GM12801 (cell line): ENCODE measurements around the gene CLDN25.

Experiments
- TF ChIP-seq, protein P1 (sequence below): IDR thresholded peaks from one replicate; pipeline ENCODE4 v1.5.1; 2011; ENCODE audit warnings: control low read depth; ENCODE audit not compliant: insufficient read length; ENCODE audit errors: extremely low read depth

The CLDN25 gene

GRCh38 chr11:113789675-113790320 is 10.2 kb downstream of the CLDN25 start:
- TF ChIP-seq, protein P1, sequence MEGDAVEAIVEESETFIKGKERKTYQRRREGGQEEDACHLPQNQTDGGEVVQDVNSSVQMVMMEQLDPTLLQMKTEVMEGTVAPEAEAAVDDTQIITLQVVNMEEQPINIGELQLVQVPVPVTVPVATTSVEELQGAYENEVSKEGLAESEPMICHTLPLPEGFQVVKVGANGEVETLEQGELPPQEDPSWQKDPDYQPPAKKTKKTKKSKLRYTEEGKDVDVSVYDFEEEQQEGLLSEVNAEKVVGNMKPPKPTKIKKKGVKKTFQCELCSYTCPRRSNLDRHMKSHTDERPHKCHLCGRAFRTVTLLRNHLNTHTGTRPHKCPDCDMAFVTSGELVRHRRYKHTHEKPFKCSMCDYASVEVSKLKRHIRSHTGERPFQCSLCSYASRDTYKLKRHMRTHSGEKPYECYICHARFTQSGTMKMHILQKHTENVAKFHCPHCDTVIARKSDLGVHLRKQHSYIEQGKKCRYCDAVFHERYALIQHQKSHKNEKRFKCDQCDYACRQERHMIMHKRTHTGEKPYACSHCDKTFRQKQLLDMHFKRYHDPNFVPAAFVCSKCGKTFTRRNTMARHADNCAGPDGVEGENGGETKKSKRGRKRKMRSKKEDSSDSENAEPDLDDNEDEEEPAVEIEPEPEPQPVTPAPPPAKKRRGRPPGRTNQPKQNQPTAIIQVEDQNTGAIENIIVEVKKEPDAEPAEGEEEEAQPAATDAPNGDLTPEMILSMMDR: no peak

DNA sequence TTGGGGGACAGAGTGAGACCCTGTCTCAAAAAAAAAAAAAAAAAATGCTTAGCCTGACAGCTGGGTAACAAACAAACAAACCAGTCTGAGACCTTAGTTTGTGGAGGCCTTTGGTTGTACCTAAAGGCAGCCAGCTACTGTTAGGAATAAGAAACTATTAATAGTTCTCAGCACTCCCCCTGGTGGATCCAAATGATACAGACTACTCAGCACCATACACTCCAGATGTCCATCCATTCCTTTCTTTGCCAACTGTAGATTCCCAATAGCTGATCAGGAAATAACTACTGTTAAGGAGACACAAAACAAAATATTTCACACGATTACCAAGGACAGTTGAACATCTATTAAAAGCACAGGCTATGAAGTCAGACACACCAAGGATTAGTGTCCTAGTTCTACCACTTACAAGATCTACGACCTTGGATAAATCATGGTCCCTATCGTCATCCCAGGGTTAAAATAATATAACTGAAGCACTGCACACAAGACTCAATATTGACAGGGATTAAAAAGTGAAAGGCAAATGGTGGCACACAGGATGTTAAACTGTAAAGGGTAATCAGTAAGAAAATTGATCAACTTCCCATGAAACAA is 17.2 kb downstream of the CLDN25 start:
- TF ChIP-seq, protein P1: no peak

DNA sequence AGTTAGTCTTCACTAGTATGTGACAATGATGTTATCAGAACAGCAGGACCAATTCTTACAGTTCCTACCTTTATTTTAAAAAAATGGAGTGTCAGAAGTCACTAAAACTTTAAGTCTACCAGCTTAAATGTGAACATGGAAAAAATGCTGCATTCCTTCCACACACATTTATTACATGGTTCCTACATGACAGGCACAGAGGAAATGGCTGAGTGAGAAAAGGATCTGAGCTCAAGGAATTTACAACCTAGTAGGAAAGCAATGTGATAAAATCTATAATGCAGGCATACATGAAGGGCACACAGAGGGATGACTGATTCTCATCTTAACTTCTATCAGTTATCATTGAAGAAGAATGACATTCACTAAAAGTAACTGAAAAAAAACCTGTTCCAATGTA is 23.0 kb downstream of the CLDN25 start:
- TF ChIP-seq, protein P1: no peak

- TF ChIP-seq, protein P1: no peak
Measured at GRCh38 chr11:113805640-113806039, 26.0 kb downstream of the CLDN25 start.

- TF ChIP-seq, protein P1: no peak
Measured at GRCh38 chr11:113806406-113806805, 26.8 kb downstream of the CLDN25 start.

DNA sequence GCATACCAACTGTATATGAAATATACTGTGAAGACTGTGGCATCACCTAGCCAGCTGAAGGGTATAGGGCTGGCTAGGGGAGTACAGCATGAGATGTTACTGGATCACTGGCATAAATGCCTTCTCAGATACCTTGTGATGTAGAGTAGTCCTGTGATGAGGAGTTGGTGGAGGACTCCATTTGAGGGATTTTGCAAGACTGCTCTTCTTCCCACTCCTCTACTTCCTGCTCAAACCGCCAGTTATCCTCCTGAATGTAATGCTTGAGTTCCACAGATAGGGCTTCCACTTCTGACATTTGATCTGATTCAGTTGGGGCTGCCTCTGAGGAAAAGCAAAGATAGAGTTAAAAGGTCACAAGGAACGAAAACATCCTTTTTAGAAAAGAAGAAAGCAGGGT is 29.3 kb downstream of the CLDN25 start:
- TF ChIP-seq, protein P1: no peak

DNA sequence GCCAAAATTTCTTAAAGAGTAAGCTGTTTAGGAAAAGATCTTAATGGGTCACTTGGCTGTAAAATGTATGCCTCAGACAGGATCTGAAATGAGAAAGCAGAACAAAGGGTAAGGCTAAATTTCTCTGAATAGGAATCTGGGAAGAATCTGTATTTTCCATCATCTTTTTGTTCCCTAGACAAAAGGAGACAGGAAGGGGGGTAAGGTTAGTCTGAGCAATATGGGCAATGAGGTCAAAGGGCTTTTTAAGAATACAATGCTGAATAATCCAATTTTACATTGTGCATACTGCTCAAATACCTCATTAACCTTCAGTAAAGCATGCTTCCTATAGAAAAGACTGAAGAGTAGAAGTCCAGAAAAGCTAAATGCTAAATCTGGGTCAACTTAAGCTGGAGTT is 34.6 kb downstream of the CLDN25 start:
- TF ChIP-seq, protein P1: no peak
